ENCODE measurements around the gene CCDC198.

The CCDC198 gene

DNA sequence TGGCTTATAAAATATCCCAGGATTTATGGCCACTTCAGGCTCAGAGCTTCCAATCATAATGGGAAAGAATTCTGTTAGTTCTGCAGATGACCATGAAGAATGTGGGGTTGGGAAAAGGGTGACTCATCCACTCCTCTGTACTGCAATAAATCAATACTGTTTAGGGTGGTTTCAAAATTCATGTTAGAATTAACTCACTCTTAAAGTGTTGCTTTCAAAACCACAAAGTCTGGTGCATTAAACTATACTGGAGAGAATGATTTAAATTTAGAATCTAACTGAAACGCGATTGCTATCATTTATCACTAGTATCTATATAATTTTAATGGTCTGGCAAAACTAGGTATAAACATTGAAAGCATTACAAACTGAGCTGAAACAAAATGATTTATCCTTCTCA is 798 bp downstream of the CCDC198 start:
- TF ChIP-seq, protein P1, sequence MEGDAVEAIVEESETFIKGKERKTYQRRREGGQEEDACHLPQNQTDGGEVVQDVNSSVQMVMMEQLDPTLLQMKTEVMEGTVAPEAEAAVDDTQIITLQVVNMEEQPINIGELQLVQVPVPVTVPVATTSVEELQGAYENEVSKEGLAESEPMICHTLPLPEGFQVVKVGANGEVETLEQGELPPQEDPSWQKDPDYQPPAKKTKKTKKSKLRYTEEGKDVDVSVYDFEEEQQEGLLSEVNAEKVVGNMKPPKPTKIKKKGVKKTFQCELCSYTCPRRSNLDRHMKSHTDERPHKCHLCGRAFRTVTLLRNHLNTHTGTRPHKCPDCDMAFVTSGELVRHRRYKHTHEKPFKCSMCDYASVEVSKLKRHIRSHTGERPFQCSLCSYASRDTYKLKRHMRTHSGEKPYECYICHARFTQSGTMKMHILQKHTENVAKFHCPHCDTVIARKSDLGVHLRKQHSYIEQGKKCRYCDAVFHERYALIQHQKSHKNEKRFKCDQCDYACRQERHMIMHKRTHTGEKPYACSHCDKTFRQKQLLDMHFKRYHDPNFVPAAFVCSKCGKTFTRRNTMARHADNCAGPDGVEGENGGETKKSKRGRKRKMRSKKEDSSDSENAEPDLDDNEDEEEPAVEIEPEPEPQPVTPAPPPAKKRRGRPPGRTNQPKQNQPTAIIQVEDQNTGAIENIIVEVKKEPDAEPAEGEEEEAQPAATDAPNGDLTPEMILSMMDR (IDR thresholded peaks at IDR 0.05; ENCODE audit: control extremely low read depth, extremely low read depth, low read depth, missing control alignments), result no peak
- CTCF ChIA-PET, result interaction anchor here (1.2 kb wide), 1 partner anchor 24 kb away, joined by 4 read pairs; no protein-coding TSS in a partner anchor
- POLR2A ChIA-PET, result no interaction called here
- no peak for DNase-seq (ENCODE audit: extremely low spot score)

DNA sequence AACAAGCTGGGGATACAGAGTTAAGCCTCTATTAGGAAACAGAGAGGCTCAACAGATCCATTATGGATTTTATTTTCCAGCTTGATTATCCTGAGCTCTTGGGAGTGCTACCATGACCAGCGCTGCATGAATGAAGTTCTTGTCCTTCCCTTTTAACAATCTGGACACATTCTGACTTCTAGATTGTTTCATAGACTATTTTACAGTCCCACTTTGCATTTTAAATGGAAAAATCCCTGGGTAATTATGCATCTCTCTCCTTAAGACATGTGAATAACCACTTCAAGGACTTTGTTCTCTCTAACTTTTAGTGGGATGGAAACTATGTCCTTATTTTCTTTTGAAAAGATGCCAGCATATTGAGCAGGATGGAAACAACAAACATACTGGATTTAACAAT is 2.0 kb downstream of the CCDC198 start:
- ChIA-PET CTCF (interaction anchor here (1.3 kb wide), 1 partner anchor 11 kb away, joined by 3 read pairs; no protein-coding TSS in a partner anchor), POLR2A (no interaction called here)
- TF ChIP-seq, protein P1 (IDR thresholded peaks at IDR 0.05; ENCODE audit: control extremely low read depth, extremely low read depth, low read depth, missing control alignments), result no peak
- no peak for DNase-seq (ENCODE audit: extremely low spot score)

DNA sequence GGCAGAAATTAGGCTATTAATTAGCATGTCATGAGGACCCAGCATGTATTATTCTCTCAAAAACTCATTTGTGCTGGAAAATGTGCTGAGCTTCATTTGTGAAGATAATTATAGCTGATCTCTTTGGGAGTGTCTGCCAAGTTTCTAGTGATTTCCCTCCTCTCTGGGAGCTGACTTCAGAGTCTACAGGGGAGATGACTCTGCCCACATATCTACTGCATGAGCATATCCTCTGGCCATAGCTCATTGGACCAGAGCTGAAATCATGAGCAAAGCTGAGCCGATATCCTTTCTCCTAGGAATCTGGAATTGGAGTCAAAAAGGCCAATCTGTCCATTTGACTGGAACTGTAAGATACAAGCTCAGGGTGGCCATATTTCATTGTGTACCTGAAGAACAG is 5.9 kb downstream of the CCDC198 start:
- DNase-seq (ENCODE audit: extremely low spot score), result no peak
- ChIA-PET POLR2A (no interaction called here), CTCF (interaction anchor here (0.6 to 1.8 kb wide), 8 partner anchors 9 to 585 kb away, joined by 3 to 12 read pairs (median 3); no protein-coding TSS in a partner anchor)
- TF ChIP-seq, protein P1 (IDR thresholded peaks at IDR 0.05; ENCODE audit: control extremely low read depth, extremely low read depth, low read depth, missing control alignments), result no peak

DNA sequence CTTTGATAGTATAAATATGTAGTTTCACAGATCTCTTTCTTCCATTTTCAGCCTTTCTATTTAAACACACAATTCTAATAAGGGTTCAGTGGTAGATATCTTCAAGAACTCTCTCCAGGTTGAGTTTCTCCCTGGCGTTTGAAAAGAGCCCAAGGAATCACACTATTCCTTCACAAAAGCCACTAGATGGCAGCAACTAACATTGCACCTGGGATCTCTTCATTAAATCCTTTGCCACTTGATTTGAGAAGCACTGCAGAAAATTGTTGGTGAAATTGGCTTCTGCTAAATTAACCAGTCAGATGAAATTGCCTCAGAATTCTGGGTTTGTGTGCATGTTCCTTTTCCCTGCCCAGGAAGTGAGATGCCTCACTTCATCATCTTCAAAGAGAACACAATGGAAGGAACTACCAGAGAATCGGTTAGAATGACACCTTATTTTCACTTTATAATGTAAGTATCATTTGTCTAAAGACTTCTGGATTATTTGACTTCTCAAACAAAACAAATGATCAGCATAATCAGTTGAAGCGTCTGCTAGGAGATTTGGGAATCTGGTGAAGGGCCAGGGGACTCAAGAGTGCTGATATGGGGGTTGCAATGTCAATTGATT is 6.8 kb downstream of the CCDC198 start:
- ChIA-PET POLR2A (no interaction called here), CTCF (interaction anchor here (0.6 to 1.9 kb wide), 7 partner anchors 9 to 586 kb away, joined by 3 to 12 read pairs (median 4); no protein-coding TSS in a partner anchor)
- TF ChIP-seq, protein P1 (IDR thresholded peaks at IDR 0.05; ENCODE audit: control extremely low read depth, extremely low read depth, low read depth, missing control alignments), result peak; percentile 49
- DNase-seq (ENCODE audit: extremely low spot score), result no peak

DNA sequence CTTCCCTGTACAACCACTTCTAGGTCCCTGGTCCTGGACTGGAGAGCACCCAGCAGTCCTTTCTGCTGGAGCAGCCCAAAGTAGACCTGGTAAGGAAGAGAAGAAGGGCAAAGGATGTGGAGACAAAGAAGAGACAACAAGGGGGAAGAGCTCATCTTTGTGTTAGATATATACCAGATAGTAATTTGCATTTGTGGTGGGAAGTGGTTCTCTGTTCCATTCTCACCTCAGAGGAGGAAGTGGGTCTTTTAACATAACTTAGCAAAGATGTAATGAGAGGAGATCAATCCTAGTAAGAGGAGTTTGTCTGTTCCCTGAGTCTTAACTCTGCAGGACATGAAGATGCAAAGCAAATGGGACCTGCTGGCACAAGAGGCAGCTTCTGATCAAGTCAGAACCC is 8.0 kb downstream of the CCDC198 start:
- POLR2A ChIA-PET, result no interaction called here
- CTCF ChIA-PET, result interaction anchor here (1.1 to 1.9 kb wide), 4 partner anchors 11 to 587 kb away, joined by 3 to 10 read pairs (median 5); no protein-coding TSS in a partner anchor
- TF ChIP-seq, protein P1 (IDR thresholded peaks at IDR 0.05; ENCODE audit: control extremely low read depth, extremely low read depth, low read depth, missing control alignments), result no peak
- peak; percentile 44 for DNase-seq (ENCODE audit: extremely low spot score)

DNA sequence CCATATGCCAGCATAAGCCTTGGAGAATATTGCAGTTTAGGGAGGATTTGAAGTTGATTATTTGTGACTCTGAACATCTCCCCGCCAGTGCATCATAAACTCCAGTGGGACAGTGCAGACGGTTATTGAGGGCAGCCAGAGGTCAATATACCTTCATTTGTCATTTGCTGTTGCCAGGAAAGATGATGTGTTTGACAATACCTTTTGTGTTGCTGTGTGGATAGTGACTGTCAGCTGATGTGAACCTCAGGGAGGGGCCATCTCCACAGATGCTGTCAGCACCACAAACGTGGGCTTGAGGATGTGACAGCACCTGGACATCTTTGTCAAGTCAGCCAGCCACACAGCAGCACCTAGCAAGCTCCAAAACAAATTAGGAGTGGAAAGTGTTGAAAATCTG is 11.5 kb downstream of the CCDC198 start:
- POLR2A ChIA-PET, result no interaction called here
- DNase-seq (ENCODE audit: extremely low spot score), result no peak
- CTCF ChIA-PET, result no interaction called here
- TF ChIP-seq, protein P1 (IDR thresholded peaks at IDR 0.05; ENCODE audit: control extremely low read depth, extremely low read depth, low read depth, missing control alignments), result no peak

All from GM10248 (cell line).